Keratinocyte (primary cell): ENCODE results near the gene EZH2. TPM values are rescaled to one million over a fixed set of nuclear protein-coding genes. Genes with fewer than 3 reads are reported as not detected.

Experiments used
- DNase-seq: peaks from one replicate; pipeline ENCODE4 v3.0.0-alpha.2; 2011; ENCODE audit warnings: low read depth, missing footprints, low spot score
- FAIRE-seq: peaks from 2 replicates; lab custom pipeline; 2011; peaks lifted over from hg19 to GRCh38; lab: Jason Lieb, UNC
- H2AFZ ChIP-seq: 2 replicates; pipeline ENCODE4 v1.6.0; 2012; ENCODE audit warnings: low read length, control low read depth, inconsistent platforms; ENCODE audit not compliant: control insufficient read depth
- H3K27ac ChIP-seq: 2 replicates; pipeline ENCODE4 v1.5.1; 2011; ENCODE audit warnings: low read length; ENCODE audit not compliant: control insufficient read depth, insufficient read depth
- H3K27me3 ChIP-seq: 3 replicates; pipeline ENCODE4 v1.6.0; 2011; ENCODE audit warnings: low read length; ENCODE audit not compliant: control insufficient read depth, insufficient read depth; ENCODE audit errors: extremely low read depth
- H3K36me3 ChIP-seq, 2 experiments: 2 replicates in 1 of 2; 3 replicates in 1 of 2; pipeline ENCODE4 v1.5.1; 2011; ENCODE audit warnings: low read length in 2 of 2, mild to moderate bottlenecking in 1 of 2; ENCODE audit not compliant: control insufficient read depth in 2 of 2, insufficient read depth in 2 of 2; ENCODE audit errors: extremely low read depth in 1 of 2
- H3K4me1 ChIP-seq: 3 replicates; pipeline ENCODE4 v1.5.1; 2011; ENCODE audit warnings: low read length; ENCODE audit not compliant: control insufficient read depth, insufficient read depth; ENCODE audit errors: extremely low read depth
- H3K4me2 ChIP-seq: 3 replicates; pipeline ENCODE4 v1.6.0; 2011; ENCODE audit warnings: low read depth, low read length; ENCODE audit not compliant: control insufficient read depth, insufficient read depth; ENCODE audit errors: extremely low read depth
- H3K4me3 ChIP-seq, 3 experiments: fragments of 200-600 bp in 1 of 3; sonication (generic) in 1 of 3; 2 replicates in 2 of 3; 3 replicates in 1 of 3; pipeline ENCODE4 v1.5.1; 2011 to 2016; ENCODE audit warnings: low read length in 3 of 3, mild to moderate bottlenecking in 3 of 3, control low read depth in 2 of 3, inconsistent platforms in 1 of 3, low read depth in 1 of 3, mixed read lengths in 1 of 3, mixed run types in 1 of 3, moderate library complexity in 1 of 3; ENCODE audit not compliant: control insufficient read depth in 2 of 3, insufficient read depth in 2 of 3; ENCODE audit errors: extremely low read depth in 1 of 3
- H3K79me2 ChIP-seq: 2 replicates; pipeline ENCODE4 v1.6.0; 2012; ENCODE audit warnings: low read length; ENCODE audit not compliant: control insufficient read depth, insufficient read depth
- H3K9ac ChIP-seq: 3 replicates; pipeline ENCODE4 v1.6.0; 2011; ENCODE audit warnings: low read length; ENCODE audit not compliant: control insufficient read depth, insufficient read depth; ENCODE audit errors: extremely low read depth
- H3K9me1 ChIP-seq: 3 replicates; pipeline ENCODE4 v1.6.0; 2011; ENCODE audit warnings: low read length; ENCODE audit not compliant: control insufficient read depth, insufficient read depth; ENCODE audit errors: extremely low read depth
- H3K9me3 ChIP-seq: 2 replicates; pipeline ENCODE4 v1.5.1; 2012; ENCODE audit warnings: low read depth, low read length; ENCODE audit not compliant: control insufficient read depth
- H4K20me1 ChIP-seq: 3 replicates; pipeline ENCODE4 v1.6.0; 2011; ENCODE audit warnings: low read length; ENCODE audit not compliant: control insufficient read depth, insufficient read depth; ENCODE audit errors: extremely low read depth
- EZH2 ChIP-seq: IDR thresholded peaks from one replicate; pipeline ENCODE4 v1.6.1; 2012; ENCODE audit warnings: inconsistent platforms, mild to moderate bottlenecking, low read length, moderate library complexity
- dilution Hi-C: fragments of 300-500 bp; cut with MboI; formaldehyde crosslinking; loops from one replicate; pipeline ENCODE4 v1.7.0; 2020; ENCODE audit warnings: low sequenced_read_pairs; ENCODE audit not compliant: extremely low pct_ligation_motif_present
- polyA plus RNA-seq, 5 experiments: library from polyadenylated mRNA; depleted of rRNA in 3 of 5; stranded (reverse) in 3 of 5; stranded (forward) in 1 of 5; unstranded in 1 of 5; fragments of >200 nt; gene quantifications; 1 replicate in 1 of 5; 2 replicates in 3 of 5; 3 replicates in 1 of 5; pipeline versions ENCODE4 v1.2.1 to v1.2.3, GENCODE V29; 2011 to 2012; ENCODE audit warnings: missing spikeins in 2 of 5, low read depth in 1 of 5, low replicate concordance in 1 of 5
- TF ChIP-seq, protein P1 (sequence below), 3 experiments: IDR thresholded peaks in 1 of 3; conservative IDR thresholded peaks in 1 of 3; optimal IDR thresholded peaks in 1 of 3; 2 replicates in 2 of 3; 3 replicates in 1 of 3; pipeline versions ENCODE3 to v1.5.1; 2011; ENCODE audit warnings: low read length in 3 of 3, mild to moderate bottlenecking in 3 of 3, moderate library complexity in 2 of 3, control low read depth in 1 of 3, inconsistent platforms in 1 of 3; ENCODE audit not compliant: insufficient read depth in 2 of 3; ENCODE audit errors: extremely low read depth in 1 of 3

The EZH2 gene
- polyA plus RNA-seq, 1 donor (not counting 4 experiments of a cell fraction or from before 2014, with no cell fraction given) = 16.0 TPM

DNA sequence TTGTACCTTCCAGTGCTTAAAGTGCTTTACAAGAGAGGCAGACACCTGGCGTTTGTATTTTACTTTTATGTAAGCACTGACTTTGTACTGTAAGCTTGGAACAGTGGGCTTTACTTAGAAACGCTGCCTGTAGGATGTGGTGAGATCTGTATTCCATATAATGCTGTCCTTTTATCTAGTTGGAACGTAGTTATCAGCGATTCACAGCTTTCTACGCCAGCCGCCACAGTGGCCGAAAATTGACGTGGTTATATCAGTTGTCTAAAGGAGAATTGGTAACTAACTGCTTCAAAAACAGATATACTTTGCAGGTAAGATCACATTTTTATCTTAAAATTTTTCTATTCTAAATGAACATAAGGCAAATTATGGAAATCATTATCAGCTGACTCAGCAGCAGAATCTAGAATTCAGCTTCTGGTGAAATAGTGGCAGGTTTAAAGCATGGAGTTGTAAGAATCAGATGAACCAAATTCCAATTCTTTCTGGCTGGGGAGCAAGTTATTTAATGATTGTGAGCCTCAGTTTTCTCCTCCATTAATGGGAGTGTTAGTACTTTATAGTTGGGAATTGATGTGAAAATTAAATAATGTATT lies 93.9 kb downstream of the EZH2 start:
- H3K9ac ChIP-seq = no peak overlapping the region
- H3K79me2 ChIP-seq = no peaks in the 10 kb centered on the region
- no peak for TF ChIP-seq EZH2
- TF ChIP-seq, protein P1, sequence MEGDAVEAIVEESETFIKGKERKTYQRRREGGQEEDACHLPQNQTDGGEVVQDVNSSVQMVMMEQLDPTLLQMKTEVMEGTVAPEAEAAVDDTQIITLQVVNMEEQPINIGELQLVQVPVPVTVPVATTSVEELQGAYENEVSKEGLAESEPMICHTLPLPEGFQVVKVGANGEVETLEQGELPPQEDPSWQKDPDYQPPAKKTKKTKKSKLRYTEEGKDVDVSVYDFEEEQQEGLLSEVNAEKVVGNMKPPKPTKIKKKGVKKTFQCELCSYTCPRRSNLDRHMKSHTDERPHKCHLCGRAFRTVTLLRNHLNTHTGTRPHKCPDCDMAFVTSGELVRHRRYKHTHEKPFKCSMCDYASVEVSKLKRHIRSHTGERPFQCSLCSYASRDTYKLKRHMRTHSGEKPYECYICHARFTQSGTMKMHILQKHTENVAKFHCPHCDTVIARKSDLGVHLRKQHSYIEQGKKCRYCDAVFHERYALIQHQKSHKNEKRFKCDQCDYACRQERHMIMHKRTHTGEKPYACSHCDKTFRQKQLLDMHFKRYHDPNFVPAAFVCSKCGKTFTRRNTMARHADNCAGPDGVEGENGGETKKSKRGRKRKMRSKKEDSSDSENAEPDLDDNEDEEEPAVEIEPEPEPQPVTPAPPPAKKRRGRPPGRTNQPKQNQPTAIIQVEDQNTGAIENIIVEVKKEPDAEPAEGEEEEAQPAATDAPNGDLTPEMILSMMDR (optimal IDR thresholded peaks at IDR 0.05 in 1 of 3, IDR thresholded peaks at IDR 0.05 in 1 of 3, conservative IDR thresholded peaks at IDR 0.05 in 1 of 3; ENCODE audit: extremely low read depth in 1 of 3, insufficient read depth in 2 of 3, low read length in 3 of 3) = no peak
- H3K9me3 ChIP-seq = no peaks in the 10 kb centered on the region
- H3K4me1 ChIP-seq = no peaks in the 10 kb centered on the region
- H3K4me3 ChIP-seq = no peak overlapping the region
- H4K20me1 ChIP-seq = no peaks in the 10 kb centered on the region
- H3K27me3 ChIP-seq = no peaks in the 10 kb centered on the region
- no peak overlapping the region for H3K4me2 ChIP-seq
- no peak overlapping the region for H3K27ac ChIP-seq
- dilution Hi-C loops = no loop called here
- H3K36me3 ChIP-seq = peaks cover 29 to 40% of the 10 kb centered on the region in 2 experiments
- H3K9me1 ChIP-seq = no peaks in the 10 kb centered on the region
- no peak for FAIRE-seq
- no peak overlapping the region for H2AFZ ChIP-seq
- DNase-seq = no peak

GRCh38 chr7:148789220-148789619 lies 94.9 kb downstream of the EZH2 start:
- no peak overlapping the region for H3K9ac ChIP-seq
- H3K36me3 ChIP-seq = peaks cover 28 to 46% of the 10 kb centered on the region in 2 experiments
- H3K9me1 ChIP-seq = no peaks in the 10 kb centered on the region
- no peak overlapping the region for H3K4me2 ChIP-seq
- dilution Hi-C loops = no loop called here
- peaks cover 5% of the 10 kb centered on the region for H3K4me1 ChIP-seq
- H3K79me2 ChIP-seq = no peaks in the 10 kb centered on the region
- H3K4me3 ChIP-seq = no peak overlapping the region
- no peaks in the 10 kb centered on the region for H3K9me3 ChIP-seq
- no peak for FAIRE-seq
- H2AFZ ChIP-seq = no peak overlapping the region
- H4K20me1 ChIP-seq = no peaks in the 10 kb centered on the region
- no peaks in the 10 kb centered on the region for H3K27me3 ChIP-seq
- no peak for DNase-seq
- no peak overlapping the region for H3K27ac ChIP-seq
- no peak for TF ChIP-seq EZH2
- TF ChIP-seq, protein P1 (optimal IDR thresholded peaks at IDR 0.05 in 1 of 3, IDR thresholded peaks at IDR 0.05 in 1 of 3, conservative IDR thresholded peaks at IDR 0.05 in 1 of 3; ENCODE audit: extremely low read depth in 1 of 3, insufficient read depth in 2 of 3, low read length in 3 of 3) = no peak
